Amniotic epithelial cell (primary cell): ENCODE measurements around the gene NCOA4.
"Not testable (repeated sequence)": the region's sequence is repeated elsewhere in the genome, so short reads cannot be mapped to it uniquely, and the experiment has no call there.

Experiments
- DNase-seq: peaks from one replicate; pipeline ENCODE4 v3.0.0-alpha.2; 2010; ENCODE audit warnings: low read depth

Gene NCOA4

GRCh38 chr10:46019569-46020343, 10.7 kb downstream of the NCOA4 start:
- no peak for DNase-seq

- DNase-seq, result no peak
These were observed 11.3 kb downstream of the NCOA4 start for GRCh38 chr10:46019177-46019528.

DNA sequence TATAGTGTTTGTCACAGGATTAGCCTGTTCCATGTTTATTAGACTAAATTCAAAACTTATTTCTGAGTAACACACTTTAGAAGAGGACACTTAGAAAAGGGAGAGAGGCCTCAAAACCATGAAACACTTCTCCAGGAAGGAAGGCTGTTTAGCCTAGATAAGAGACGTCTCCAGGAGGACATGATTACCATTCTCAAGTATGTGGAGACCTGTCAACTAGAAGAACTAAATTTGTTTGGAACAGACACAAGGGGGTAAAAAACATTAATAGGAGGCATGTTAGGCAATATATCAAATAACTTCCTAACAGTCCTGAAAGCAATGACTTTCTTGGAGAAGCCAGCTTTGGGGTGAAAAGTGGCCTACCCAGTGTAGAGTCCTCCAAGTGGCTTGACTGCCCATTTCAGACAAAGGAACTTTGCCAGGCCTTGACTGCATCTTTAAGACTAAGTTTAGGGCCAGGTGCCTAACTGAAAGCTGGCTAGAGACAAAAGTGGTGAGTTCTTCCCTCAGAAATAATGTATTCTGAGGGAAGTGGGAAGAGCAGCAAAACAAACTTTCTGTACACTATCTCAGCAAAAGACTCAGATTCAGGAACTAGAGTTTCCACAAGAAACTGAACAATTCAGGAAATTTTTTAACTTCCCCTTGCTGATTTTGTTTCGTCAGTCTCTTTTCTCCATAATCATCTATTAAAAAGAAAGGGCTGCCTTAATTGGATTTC, 11.8 kb downstream of the NCOA4 start:
- peak; percentile 86 for DNase-seq

DNA sequence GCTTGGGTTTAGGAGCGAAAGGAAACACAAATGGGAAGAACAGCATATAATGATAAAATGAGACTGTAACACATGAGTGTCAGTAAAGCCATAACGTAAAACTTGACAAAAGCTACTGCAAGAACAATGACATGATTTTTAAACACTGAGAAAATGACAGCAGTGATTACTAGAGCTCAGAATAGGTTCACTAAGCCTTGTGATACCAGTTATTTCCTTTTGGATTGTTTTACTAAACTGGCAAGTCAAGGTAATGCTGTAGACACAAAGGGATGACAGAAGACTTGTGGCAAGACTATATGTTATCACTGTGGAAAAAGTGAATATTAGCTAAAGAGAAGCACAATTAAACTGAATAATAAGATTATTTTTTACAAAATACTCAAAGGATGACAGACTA, 12.7 kb downstream of the NCOA4 start:
- no peak for DNase-seq

DNA sequence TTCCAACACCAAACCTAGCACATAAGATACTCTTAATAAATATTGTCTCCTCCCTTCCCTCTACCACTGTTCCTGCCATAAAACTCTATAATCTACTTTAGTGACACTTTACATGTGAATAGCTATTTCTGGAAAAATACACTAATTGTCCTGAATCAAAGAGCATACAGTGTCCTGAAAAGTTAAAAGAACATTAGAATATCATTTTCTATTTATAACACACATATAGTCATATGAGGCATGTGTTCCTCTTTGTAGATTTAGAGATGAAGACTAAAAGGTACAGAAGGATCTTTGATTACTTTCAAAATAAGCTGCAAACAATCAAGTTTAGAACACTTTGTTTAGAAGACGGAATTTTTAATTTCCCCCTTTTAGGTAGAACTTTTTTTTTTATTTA, 13.6 kb downstream of the NCOA4 start:
- DNase-seq, result no peak

DNA sequence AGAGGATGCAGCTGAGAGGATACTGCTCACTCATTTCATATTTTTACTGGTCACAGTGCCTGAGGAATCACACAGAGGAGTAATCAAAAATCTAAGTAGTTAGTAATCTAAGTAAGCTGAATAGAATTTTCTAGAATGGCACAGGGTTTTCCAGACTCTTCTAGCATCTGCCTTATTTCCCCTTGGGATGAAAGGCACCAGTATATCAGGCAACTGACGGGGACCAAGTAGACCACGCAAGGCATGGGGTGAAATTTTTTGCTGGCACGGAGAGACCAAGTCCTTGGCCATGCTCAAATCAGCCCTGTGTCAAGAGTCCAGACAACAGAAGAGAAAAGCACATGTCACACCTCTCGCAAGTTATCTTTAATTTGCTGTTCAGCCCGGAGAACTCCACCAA, 14.2 kb downstream of the NCOA4 start:
- no peak for DNase-seq

DNA sequence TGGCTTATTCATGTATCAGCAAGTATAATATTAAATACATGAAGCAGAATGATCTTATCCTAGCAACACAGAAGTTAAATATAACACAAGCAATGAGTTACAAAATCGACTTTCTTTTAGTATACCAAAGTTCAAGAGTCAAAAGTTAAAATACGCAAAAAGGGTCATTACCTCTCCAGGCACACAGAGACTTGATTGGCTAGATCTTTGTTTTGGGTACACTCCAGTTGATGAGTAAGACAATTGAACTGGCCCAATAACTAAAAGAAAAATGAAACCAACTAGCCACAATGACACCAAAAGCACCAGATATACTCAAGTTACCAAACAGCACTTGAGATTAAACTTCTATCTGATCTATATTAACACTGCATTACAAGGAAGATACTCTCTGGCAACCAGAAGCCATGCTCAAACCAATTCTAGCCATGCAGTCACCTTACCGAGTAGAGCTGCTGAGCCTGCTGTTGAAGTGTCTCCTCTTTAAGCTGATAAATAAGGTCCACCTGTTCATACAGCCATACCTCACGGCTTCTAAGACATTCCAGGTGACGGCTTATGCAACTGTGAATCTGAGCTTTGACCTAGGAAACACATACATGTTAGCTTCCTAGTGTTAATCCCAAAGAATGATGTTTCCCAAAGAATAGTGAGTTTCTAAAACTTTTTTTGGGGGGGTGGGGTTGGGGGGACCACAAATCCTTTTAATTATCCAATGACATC, 15.6 kb downstream of the NCOA4 start:
- no peak for DNase-seq

- no peak for DNase-seq
These were observed 16.2 kb downstream of the NCOA4 start for GRCh38 chr10:46014206-46014605.

DNA sequence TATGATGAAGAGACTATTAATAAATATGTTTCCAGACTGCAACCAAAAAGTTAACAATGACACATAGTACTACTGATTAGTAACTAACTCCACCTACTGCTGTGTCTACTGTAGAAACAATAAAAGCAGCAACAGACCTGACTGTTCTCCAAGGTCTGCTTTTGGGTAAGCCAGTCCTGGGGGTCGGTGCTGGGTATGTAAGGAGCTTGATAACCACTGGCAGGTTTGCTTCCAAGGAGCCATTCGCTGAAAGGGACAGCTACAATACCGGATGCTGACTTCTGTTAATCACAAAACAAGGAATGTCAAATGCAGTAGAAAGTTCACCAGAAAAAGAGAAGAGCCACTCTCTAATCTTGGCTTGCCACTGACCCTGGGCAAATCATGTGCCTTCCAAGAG, 17.7 kb downstream of the NCOA4 start:
- DNase-seq, result no peak

DNA sequence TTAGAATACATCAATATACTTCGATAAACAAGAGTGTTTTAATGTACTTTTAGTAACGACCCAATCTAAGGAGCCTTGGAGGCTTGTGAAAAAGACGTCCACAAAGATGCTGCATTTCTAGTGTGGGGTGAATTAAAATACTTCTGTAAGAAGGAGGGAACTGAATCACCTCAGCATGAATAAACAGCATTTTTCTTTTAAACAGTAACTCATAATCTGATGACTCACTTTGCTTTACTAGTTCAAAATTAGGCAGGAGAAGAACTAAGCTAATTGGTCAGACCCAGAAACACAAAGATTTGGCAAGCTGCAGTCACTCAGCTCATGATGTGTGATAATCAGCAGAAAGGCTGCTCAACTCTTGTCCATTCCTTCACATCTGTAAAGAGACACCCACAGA, 24.2 kb downstream of the NCOA4 start:
- DNase-seq, result peak; percentile 81

GRCh38 chr10:46005383-46005782, 25.0 kb downstream of the NCOA4 start:
- DNase-seq, result no peak

DNA sequence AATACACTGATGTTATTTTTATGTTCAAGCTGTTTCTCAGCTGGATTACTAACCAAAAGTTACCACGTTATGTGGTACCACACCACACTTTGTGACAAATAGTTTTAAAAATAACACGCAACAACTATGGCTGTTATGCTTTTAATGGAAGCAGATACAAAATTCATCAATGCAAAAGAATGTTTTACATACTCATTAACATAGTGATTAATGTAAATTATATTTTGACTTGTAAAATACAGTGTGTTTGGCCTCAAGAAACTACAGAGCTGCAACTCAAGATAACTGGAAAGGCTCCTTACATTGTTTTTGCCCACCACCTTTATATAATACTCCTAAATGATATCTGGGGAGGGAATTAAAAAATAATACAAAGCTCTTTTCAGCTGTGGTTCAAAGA, 25.5 kb downstream of the NCOA4 start:
- DNase-seq, result no peak

DNA sequence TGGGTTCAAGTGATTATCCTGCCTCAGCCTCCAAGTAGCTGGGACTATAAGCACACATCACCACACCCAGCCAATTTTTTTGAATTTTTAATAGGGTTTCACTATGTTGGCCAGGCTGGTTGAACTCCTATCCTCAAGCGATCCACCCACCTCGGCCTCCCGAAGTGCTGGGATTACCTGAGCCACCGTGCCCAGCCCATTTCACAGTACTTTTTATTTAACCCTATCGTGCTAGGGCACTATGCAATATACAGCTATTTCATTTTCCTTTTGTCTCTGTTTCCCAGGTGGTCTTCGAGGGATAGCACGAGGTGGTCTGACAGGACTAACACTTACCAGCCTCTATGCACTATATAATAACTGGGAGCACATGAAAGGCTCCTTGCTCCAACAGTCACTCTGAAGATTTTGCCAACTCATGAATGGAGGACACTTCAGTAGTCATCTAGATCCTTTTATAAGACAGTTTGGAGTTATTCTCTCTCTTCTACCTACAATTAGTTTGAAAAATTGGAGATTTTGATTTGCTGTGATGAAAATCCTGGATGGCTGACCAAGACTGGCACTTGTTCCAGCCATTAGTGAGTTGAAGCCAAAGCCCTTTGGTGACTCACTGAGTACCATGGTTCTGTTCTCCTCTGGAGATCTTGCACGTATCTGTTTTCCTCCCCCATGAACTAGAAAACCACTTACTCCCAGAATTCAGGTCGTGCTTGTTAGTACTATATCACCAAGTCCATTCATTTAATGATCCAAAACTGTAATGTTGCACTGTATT, 27.3 kb downstream of the NCOA4 start:
- DNase-seq, result peak; percentile 72

DNA sequence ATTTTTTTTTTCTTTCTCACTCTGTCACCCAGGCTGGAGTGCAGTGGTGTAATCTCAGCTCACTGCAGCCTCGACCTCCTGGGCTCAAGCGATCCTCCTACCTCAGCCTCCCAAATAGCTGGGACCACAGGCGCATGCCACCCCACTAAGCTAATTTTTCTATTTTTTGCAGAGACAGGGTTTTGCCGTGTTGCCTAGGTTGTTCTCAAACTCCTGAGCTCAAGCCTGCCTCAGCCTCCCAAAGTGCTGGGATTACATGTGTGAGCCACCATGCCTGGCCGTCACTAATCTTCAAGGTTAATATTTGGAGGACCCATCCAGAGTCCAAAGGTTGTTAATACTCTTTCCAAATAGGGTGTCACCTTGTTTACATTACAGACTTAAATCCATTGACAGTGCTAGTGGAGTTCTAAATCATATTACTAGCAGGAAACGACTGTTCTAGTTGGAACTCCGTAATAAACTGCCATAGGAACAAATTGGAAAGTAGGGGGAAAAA, 28.2 kb downstream of the NCOA4 start:
- not testable (repeated sequence) for DNase-seq

DNA sequence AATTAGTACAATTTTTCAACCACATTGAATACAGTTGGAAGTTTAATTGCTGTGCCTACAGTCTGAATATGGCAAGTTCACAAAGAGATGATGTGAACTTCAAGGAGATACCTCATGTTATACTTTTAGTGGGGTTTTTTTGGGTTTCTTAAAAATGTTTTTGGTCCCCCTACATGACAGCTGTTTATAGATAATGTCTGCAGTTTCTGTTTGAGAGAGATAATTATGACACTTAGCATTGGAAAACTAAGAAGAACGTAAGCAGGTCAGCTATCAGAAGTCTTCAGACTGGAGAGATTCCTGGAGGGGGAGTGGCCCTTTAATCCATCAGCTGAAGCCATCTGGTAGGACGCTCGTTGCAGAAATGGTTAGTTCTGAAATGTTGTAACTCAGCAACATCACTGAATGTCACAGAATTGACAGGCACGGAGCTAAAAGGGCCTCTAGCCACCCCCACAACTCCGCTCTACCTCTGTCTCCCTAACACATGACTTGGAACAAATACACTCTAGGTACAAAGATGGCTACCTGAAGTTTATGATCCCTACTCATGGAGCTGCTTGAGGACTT, 29.2 kb downstream of the NCOA4 start:
- no peak for DNase-seq

DNA sequence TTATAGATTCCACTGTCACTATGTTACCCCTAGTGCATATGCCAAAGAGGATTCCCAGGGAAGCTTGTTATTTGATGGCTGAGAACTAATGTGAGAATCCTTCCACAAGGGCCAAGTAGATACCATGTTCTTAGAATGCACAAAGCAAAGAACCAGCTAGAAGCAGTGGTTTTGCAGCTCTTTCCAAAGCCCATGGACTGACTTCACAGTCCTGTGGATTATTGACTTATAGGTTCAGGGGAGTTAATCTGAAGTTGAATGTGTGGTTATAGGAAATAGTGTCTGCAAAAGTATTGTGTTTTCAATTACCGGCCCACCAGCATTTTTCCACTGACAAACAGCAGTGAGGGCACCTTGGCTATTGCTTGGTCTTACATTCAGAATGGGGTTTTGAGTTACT, 29.9 kb downstream of the NCOA4 start:
- DNase-seq, result no peak

GRCh38 chr10:45999955-46000354, 30.5 kb downstream of the NCOA4 start:
- DNase-seq, result not testable (repeated sequence)

DNA sequence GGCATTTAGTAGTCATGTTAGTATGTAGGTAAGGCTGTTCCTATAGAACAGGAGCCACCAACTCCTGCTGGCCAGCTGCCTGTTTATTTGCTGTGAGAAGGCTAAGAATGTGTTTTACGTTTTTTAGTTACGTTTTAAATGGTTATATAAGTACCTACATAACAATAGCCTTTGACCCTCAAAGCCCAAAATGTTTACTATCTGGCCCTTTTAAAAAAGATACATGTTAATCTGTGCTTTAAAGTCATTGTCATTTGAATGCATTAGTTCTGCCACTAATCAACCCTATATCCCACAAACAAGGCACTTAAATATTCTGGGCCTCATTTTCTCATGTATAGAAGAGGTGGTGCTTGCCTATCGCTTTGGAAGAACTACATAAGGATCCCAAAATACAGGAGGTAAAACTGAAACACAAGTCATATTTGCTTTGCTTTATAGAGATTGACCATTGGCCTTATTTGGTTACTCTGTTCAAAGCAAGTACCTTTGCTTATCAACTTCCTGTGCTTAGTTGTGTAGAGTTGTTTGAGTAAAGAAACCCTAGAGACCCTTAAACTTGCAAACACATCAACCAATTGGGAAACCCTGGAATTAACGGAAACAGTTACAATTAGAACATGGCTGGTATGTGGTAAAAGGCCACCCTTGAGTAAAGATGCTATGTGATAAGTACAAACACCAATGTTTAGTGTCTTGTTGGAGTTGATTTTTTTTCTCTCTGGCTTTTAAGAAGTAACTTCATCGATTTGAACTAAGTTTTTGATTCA, 32.2 kb downstream of the NCOA4 start:
- DNase-seq, result no peak

- DNase-seq, result no peak
These were observed 32.9 kb downstream of the NCOA4 start for GRCh38 chr10:45997557-45997956.

GRCh38 chr10:45985590-45985989, 44.8 kb downstream of the NCOA4 start:
- DNase-seq, result not testable (repeated sequence)

DNA sequence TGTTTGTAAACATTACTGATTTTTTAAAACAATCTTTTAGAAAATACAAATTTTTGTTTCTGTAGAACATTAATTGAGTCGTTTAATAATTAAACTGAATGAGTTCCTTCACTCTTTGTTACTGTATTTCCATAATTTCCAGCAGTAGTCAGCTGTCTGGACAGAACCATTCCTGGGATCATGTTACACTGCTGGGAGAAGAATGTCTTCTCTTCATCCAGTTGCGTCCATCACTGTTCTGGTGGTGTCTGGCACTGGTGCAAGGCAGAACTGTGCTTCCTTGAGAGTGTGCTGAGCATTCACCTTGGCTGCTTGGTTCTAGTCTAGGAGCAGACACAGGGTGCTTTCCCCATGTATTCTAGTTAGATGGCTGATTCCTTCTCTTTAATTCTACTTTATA, 46.0 kb downstream of the NCOA4 start:
- peak; percentile 59 for DNase-seq
